PC-9 (cell line): ENCODE results near the gene PPM1J.
"Not testable (repeated sequence)": the region's sequence is repeated elsewhere in the genome, so short reads cannot be mapped to it uniquely, and the experiment has no call there.

ENCODE experiments used
- EZH2 ChIP-seq: fragments of 200-600 bp; sonication (generic); IDR thresholded peaks from 2 replicates; pipeline ENCODE4 v1.8.0; 2017; ENCODE audit warnings: antibody characterized with exemption, low read depth
- TF ChIP-seq, protein P1 (sequence below): fragments of 200-600 bp; sonication (generic); conservative IDR thresholded peaks from 2 replicates; pipeline ENCODE4 v1.6.1; 2017; ENCODE audit warnings: mixed run types, antibody characterized with exemption, mild to moderate bottlenecking, moderate library complexity

DNA sequence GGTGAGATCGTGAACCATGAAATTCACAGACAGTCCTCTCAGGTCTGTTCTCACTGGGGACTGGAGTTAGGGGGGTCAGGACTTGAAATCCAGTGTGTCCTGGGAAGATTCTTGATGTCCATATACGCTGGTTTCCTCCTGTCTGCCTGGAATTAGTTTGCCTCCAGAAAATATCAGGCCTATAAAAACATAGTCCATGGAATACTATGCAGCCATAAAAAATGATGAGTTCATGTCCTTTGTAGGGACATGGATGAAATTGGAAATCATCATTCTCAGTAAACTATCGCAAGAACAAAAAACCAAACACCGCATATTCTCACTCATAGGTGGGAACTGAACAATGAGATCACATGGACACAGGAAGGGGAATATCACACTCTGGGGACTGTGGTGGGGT lies 9.1 kb upstream of the PPM1J start:
- TF ChIP-seq EZH2: not testable (repeated sequence)
- TF ChIP-seq, protein P1, sequence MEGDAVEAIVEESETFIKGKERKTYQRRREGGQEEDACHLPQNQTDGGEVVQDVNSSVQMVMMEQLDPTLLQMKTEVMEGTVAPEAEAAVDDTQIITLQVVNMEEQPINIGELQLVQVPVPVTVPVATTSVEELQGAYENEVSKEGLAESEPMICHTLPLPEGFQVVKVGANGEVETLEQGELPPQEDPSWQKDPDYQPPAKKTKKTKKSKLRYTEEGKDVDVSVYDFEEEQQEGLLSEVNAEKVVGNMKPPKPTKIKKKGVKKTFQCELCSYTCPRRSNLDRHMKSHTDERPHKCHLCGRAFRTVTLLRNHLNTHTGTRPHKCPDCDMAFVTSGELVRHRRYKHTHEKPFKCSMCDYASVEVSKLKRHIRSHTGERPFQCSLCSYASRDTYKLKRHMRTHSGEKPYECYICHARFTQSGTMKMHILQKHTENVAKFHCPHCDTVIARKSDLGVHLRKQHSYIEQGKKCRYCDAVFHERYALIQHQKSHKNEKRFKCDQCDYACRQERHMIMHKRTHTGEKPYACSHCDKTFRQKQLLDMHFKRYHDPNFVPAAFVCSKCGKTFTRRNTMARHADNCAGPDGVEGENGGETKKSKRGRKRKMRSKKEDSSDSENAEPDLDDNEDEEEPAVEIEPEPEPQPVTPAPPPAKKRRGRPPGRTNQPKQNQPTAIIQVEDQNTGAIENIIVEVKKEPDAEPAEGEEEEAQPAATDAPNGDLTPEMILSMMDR: not testable (repeated sequence)
